ENCODE data around the gene PPP1R1B.
A peak's percentile ranks its signal among the peaks of the same experiment; 100 is the strongest.

Gene PPP1R1B

GRCh38 chr17:39652587-39653315, 26.0 kb downstream of the PPP1R1B start:
- no peak for DNase-seq (ENCODE audit: low spot score)
- no peak for TF ChIP-seq CTCF (IDR thresholded peaks at IDR 0.05; ENCODE audit: extremely low read depth, missing control alignments)

DNA sequence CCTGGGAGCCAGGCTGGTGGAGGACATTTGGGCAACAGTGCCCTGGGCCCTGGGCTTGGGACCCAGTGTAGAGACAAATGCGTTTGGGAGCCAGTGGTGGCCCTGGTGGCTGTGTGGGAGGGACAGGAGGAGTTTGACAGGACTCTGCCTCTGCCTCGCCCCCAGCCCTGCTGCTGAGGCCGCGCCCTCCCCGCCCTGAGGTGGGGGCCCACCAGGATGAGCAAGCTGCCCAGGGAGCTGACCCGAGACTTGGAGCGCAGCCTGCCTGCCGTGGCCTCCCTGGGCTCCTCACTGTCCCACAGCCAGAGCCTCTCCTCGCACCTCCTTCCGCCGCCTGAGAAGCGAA, 26.5 kb downstream of the PPP1R1B start:
- TF ChIP-seq CTCF (IDR thresholded peaks at IDR 0.05; ENCODE audit: extremely low read depth, missing control alignments): no peak
- no peak for DNase-seq (ENCODE audit: low spot score)

DNA sequence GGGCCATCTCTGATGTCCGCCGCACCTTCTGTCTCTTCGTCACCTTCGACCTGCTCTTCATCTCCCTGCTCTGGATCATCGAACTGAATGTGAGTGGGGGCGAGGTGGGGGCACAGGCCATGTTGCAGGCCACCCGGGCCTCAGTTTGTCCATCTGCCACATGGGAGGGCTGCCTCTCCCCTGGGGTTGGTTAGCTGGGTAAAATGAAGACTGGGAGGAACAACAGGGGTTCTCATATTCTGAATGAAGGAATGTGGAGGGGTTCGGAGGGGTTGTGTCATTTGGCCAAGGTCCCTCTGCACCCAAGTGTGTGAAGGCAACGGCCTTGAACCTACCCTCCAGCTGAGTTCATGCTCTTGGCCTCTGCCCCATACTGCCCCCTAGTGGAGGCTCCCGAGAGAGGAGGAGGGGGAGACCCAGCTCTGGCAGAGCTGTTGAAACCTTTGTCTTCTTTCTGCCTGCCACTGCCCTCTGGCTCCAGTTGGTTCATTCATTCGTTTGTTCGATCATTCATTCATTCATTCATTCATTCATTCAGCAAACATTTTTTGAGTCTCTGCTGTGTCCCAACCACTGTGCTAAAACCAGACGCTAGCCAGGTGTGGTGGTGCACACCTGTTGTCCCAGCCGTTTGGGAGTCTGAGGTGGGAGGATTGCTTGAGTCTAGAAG, 27.0 kb downstream of the PPP1R1B start:
- TF ChIP-seq CTCF (IDR thresholded peaks at IDR 0.05; ENCODE audit: extremely low read depth, missing control alignments): peak; percentile 84
- peak; percentile 91 for DNase-seq (ENCODE audit: low spot score)

- no peak for DNase-seq (ENCODE audit: low spot score)
- no peak for TF ChIP-seq CTCF (IDR thresholded peaks at IDR 0.05; ENCODE audit: extremely low read depth, missing control alignments)
Observed at GRCh38 chr17:39655105-39655504, 28.4 kb downstream of the PPP1R1B start.

- TF ChIP-seq CTCF (IDR thresholded peaks at IDR 0.05; ENCODE audit: extremely low read depth, missing control alignments): no peak
- DNase-seq (ENCODE audit: low spot score): no peak
Observed at GRCh38 chr17:39658346-39658745, 31.6 kb downstream of the PPP1R1B start.

GRCh38 chr17:39658760-39659159, 32.0 kb downstream of the PPP1R1B start:
- no peak for TF ChIP-seq CTCF (IDR thresholded peaks at IDR 0.05; ENCODE audit: extremely low read depth, missing control alignments)
- DNase-seq (ENCODE audit: low spot score): no peak

DNA sequence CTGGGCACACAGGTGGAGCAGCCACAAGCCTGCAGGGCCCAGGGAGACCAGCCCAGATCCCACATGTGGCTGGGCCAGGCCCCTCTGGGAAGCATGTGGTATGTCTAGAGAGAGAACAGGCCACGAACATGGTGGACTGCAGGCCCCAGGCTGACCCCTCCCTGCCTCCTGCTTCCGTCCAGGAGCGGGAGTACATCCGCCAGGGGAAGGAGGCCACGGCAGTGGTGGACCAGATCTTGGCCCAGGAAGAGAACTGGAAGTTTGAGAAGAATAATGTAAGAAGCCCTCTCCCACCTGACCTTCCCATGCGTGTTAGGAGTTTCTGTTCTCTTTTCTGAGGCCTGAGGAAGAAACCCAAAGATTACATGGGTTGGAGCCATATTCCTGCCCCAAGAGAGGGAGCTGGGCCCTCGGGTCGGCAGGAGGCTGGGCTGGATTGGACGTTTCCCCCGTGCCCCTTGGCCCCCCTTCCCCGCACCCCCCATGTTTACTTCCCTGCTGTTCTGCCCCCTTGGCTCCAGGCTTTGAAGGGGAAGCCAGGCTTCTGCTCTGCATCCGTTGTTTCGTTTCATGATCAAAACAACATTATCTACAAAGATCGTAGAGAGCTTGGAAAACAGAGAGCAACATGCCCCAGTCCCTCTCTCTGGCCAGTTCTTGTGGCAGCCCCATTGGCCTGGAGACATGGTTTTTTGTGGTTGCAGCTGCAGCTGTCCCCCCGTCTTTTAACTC, 32.7 kb downstream of the PPP1R1B start:
- DNase-seq (ENCODE audit: low spot score): no peak
- no peak for TF ChIP-seq CTCF (IDR thresholded peaks at IDR 0.05; ENCODE audit: extremely low read depth, missing control alignments)

All from GM20000 (cell line).